ENCODE data around the gene CHST10.

DNA sequence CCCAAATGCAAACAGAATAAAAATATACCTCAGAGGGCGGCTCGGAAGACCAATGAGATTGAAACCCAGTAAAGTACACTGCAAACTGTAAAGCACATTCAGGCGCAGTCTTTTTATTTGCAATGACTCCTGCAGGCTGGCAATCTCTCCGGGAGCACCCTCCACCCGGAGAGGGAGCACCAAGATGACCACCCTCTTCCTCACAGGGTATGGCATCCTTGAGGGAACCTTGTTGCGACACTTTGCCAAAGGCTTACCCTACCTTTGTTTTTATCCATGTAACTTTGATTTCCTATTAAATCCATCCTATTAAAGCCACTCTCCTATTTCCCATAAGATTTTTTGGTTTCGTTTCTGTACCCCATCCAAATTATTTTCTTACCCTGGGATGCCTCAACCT, 16.2 kb downstream of the CHST10 start:
- TF ChIP-seq, protein P1, sequence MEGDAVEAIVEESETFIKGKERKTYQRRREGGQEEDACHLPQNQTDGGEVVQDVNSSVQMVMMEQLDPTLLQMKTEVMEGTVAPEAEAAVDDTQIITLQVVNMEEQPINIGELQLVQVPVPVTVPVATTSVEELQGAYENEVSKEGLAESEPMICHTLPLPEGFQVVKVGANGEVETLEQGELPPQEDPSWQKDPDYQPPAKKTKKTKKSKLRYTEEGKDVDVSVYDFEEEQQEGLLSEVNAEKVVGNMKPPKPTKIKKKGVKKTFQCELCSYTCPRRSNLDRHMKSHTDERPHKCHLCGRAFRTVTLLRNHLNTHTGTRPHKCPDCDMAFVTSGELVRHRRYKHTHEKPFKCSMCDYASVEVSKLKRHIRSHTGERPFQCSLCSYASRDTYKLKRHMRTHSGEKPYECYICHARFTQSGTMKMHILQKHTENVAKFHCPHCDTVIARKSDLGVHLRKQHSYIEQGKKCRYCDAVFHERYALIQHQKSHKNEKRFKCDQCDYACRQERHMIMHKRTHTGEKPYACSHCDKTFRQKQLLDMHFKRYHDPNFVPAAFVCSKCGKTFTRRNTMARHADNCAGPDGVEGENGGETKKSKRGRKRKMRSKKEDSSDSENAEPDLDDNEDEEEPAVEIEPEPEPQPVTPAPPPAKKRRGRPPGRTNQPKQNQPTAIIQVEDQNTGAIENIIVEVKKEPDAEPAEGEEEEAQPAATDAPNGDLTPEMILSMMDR (IDR thresholded peaks at IDR 0.05) = no peak
- no peak for TF ChIP-seq POLR2A (IDR thresholded peaks at IDR 0.05; ENCODE audit: low read depth)

Measured in esophagus muscularis mucosa (tissue), 3 donors.